Endothelial cell (in vitro differentiated cells): ENCODE data around the gene TCERG1L. TPM values are rescaled to one million over a fixed set of nuclear protein-coding genes. Genes with fewer than 3 reads are reported as not detected.

ENCODE experiments used
- DNase-seq: peaks from one replicate; pipeline ENCODE4 v3.0.0; 2021; ENCODE audit warnings: low spot score
- H3K27ac Mint-ChIP-seq: one replicate; pipeline ENCODE4 v1.8.0; 2021; ENCODE audit warnings: mixed read lengths, inconsistent platforms; ENCODE audit not compliant: unreplicated experiment
- H3K27me3 Mint-ChIP-seq: one replicate; pipeline ENCODE4 v1.8.0; 2021; ENCODE audit warnings: mild to moderate bottlenecking, moderate library complexity, mixed read lengths, inconsistent platforms; ENCODE audit not compliant: unreplicated experiment
- H3K36me3 Mint-ChIP-seq: one replicate; pipeline ENCODE4 v1.8.0; 2021; ENCODE audit warnings: mild to moderate bottlenecking, low read depth, mixed read lengths, inconsistent platforms; ENCODE audit not compliant: unreplicated experiment
- H3K4me1 Mint-ChIP-seq: one replicate; pipeline ENCODE4 v1.8.0; 2021; ENCODE audit warnings: mild to moderate bottlenecking, mixed read lengths, inconsistent platforms; ENCODE audit not compliant: unreplicated experiment
- H3K4me3 Mint-ChIP-seq: one replicate; pipeline ENCODE4 v1.8.0; 2021; ENCODE audit warnings: mild to moderate bottlenecking, mixed read lengths, inconsistent platforms; ENCODE audit not compliant: unreplicated experiment
- H3K9me3 Mint-ChIP-seq: one replicate; pipeline ENCODE4 v1.8.0; 2021; ENCODE audit warnings: mixed read lengths, inconsistent platforms; ENCODE audit not compliant: unreplicated experiment
- CTCF ChIP-seq: fragments of 200-600 bp; sonication (generic); IDR thresholded peaks from one replicate; pipeline ENCODE4 v1.5.0; 2021; ENCODE audit warnings: antibody characterized with exemption; ENCODE audit not compliant: unreplicated experiment
- total RNA-seq: library from RNA; stranded (reverse); fragmentation: NEBNext Ultra II Directional; extraction: Animal tissue kit (Norgen Biotek cat#: 25700); gene quantifications from one replicate; pipeline ENCODE4 v1.2.1, GENCODE V29; 2021; ENCODE audit not compliant: unreplicated experiment

The TCERG1L gene
- total RNA-seq, 1 donor from 2014 or later = not detected

- no peak for TF ChIP-seq CTCF
- peaks cover 39% of the 10 kb centered on the region for H3K36me3 Mint-ChIP-seq
- DNase-seq = no peak
Measured at GRCh38 chr10:131148270-131148669, 163.3 kb downstream of the TCERG1L start.

GRCh38 chr10:131147301-131147975, 164.1 kb downstream of the TCERG1L start:
- H3K9me3 Mint-ChIP-seq = peaks cover 54% of the 10 kb centered on the region
- TF ChIP-seq CTCF = no peak
- H3K4me1 Mint-ChIP-seq = no peaks in the 10 kb centered on the region
- peaks cover 28% of the 10 kb centered on the region for H3K27me3 Mint-ChIP-seq
- peaks cover 33% of the 10 kb centered on the region for H3K36me3 Mint-ChIP-seq
- H3K27ac Mint-ChIP-seq = no peak overlapping the region
- no peak overlapping the region for H3K4me3 Mint-ChIP-seq
- DNase-seq = no peak

More at GRCh38 chr10:131148270-131148669, 163.3 kb downstream of the TCERG1L start:
- peaks cover 57% of the 10 kb centered on the region for H3K9me3 Mint-ChIP-seq
- H3K4me1 Mint-ChIP-seq = no peaks in the 10 kb centered on the region
- peak overlapping the region; percentile 7 for H3K27ac Mint-ChIP-seq
- H3K4me3 Mint-ChIP-seq = no peak overlapping the region
- H3K27me3 Mint-ChIP-seq = peaks cover 28% of the 10 kb centered on the region

GRCh38 chr10:131146790-131147189, 164.7 kb downstream of the TCERG1L start:
- H3K9me3 Mint-ChIP-seq = peaks cover 54% of the 10 kb centered on the region
- no peak for TF ChIP-seq CTCF
- no peak overlapping the region for H3K4me3 Mint-ChIP-seq
- no peak overlapping the region for H3K27ac Mint-ChIP-seq
- H3K36me3 Mint-ChIP-seq = peaks cover 29% of the 10 kb centered on the region
- H3K27me3 Mint-ChIP-seq = peaks cover 28% of the 10 kb centered on the region
- DNase-seq = no peak
- H3K4me1 Mint-ChIP-seq = no peaks in the 10 kb centered on the region

- peaks cover 24% of the 10 kb centered on the region for H3K36me3 Mint-ChIP-seq
- no peak for TF ChIP-seq CTCF
- H3K27ac Mint-ChIP-seq = no peak overlapping the region
- H3K27me3 Mint-ChIP-seq = peaks cover 32% of the 10 kb centered on the region
- H3K4me3 Mint-ChIP-seq = no peak overlapping the region
- H3K9me3 Mint-ChIP-seq = peaks cover 57% of the 10 kb centered on the region
- no peak for DNase-seq
- no peaks in the 10 kb centered on the region for H3K4me1 Mint-ChIP-seq
Measured at GRCh38 chr10:131145756-131146155, 165.8 kb downstream of the TCERG1L start.

- no peak for DNase-seq
- H3K4me3 Mint-ChIP-seq = no peak overlapping the region
- H3K4me1 Mint-ChIP-seq = no peaks in the 10 kb centered on the region
- no peak overlapping the region for H3K27ac Mint-ChIP-seq
- no peak for TF ChIP-seq CTCF
- peaks cover 30% of the 10 kb centered on the region for H3K27me3 Mint-ChIP-seq
- peaks cover 61% of the 10 kb centered on the region for H3K9me3 Mint-ChIP-seq
- peaks cover 22% of the 10 kb centered on the region for H3K36me3 Mint-ChIP-seq
Measured at GRCh38 chr10:131144711-131145375, 166.7 kb downstream of the TCERG1L start.
